ENCODE data around the gene SORL1.
A peak's percentile ranks its signal among the peaks of the same experiment; 100 is the strongest.
"Not testable (repeated sequence)": the region's sequence is repeated elsewhere in the genome, so short reads cannot be mapped to it uniquely, and the experiment has no call there.

SORL1 gene

GRCh38 chr11:121564948-121565684 is 113.0 kb downstream of the SORL1 start:
- no peak for DNase-seq

- peak; percentile 23 to 39 for DNase-seq
Observed at GRCh38 chr11:121566279-121567168, 114.4 kb downstream of the SORL1 start.

GRCh38 chr11:121567995-121568394 is 115.9 kb downstream of the SORL1 start:
- DNase-seq = no peak

- not testable (repeated sequence) for DNase-seq
Observed at GRCh38 chr11:121569332-121570299, 117.5 kb downstream of the SORL1 start.

- no peak for DNase-seq
Observed at GRCh38 chr11:121570453-121570852, 118.3 kb downstream of the SORL1 start.

- no peak for DNase-seq
Observed at GRCh38 chr11:121571506-121571905, 119.4 kb downstream of the SORL1 start.

- peak; percentile 46 to 78 for DNase-seq
Observed at GRCh38 chr11:121572571-121573059, 120.5 kb downstream of the SORL1 start.

- no peak for DNase-seq
Observed at GRCh38 chr11:121574801-121575200, 122.7 kb downstream of the SORL1 start.

GRCh38 chr11:121575250-121575962 is 123.3 kb downstream of the SORL1 start:
- peak; percentile 36 to 62 for DNase-seq

- DNase-seq = no peak
Observed at GRCh38 chr11:121575963-121576290, 123.8 kb downstream of the SORL1 start.

GRCh38 chr11:121576531-121576930 is 124.4 kb downstream of the SORL1 start:
- no peak for DNase-seq

- no peak for DNase-seq
Observed at GRCh38 chr11:121577106-121577848, 125.2 kb downstream of the SORL1 start.

- no peak for DNase-seq
Observed at GRCh38 chr11:121578251-121578976, 126.3 kb downstream of the SORL1 start.

GRCh38 chr11:121580154-121580553 is 128.0 kb downstream of the SORL1 start:
- DNase-seq = no peak

- no peak for DNase-seq
Observed at GRCh38 chr11:121581607-121582006, 129.5 kb downstream of the SORL1 start.

GRCh38 chr11:121582296-121582695 is 130.2 kb downstream of the SORL1 start:
- DNase-seq = peak in 1 of 2 donors; percentile 28

- no peak for DNase-seq
Observed at GRCh38 chr11:121583825-121584224, 131.7 kb downstream of the SORL1 start.

- no peak for DNase-seq
Observed at GRCh38 chr11:121586750-121587149, 134.6 kb downstream of the SORL1 start.

- DNase-seq = no peak
Observed at GRCh38 chr11:121587182-121587581, 135.1 kb downstream of the SORL1 start.

GRCh38 chr11:121588747-121589146 is 136.6 kb downstream of the SORL1 start:
- DNase-seq = no peak
